GM21528 (cell line): ENCODE measurements around the gene ATOH1.

Experiments
- ATAC-seq: cut with Tn5 transposase; IDR thresholded peaks from one replicate; pipeline ENCODE4 v1.9.1; 2021; ENCODE audit warnings: mild to moderate bottlenecking, moderate library complexity; ENCODE audit not compliant: unreplicated experiment, low FRiP score

ATOH1 gene

GRCh38 chr4:93834249-93835066, 5.9 kb downstream of the ATOH1 start:
- no peak for ATAC-seq

DNA sequence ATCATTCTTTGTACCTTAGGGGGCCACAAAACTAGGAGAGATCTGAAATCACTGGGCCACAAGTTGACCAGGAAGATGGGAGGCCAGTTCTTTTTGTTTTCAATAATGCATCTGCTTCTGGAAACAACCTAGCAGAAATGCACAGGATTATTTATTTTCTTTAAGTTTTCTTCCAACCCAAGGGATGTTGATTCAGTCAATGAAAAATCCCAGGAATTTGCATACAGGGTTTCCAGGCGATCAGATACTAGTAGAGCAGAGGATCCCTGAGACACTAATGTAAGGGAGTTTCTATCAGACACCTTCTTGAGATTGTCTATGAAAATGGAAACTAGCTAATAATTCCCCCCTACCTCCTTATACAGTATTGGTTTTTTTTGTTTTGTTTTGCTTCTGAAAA, 7.4 kb downstream of the ATOH1 start:
- no peak for ATAC-seq

DNA sequence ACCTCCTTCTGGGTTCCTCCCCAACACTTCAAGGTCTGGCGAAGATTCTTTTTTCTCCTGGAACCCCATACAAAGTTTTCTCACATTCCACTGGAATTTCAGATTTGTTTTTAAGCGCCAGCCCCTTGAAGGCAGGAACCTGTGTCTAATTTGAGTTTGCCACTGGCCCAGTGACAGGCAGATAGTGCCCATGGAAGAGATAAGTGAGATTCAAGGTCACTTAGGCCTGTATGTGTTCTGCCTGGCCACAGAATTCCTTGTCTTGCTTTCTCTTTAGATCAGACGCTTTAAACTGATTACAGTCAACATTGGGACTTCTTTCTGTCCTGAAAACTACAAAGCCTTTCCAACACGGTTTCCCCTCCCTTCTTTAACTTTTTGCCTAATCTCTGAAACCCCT, 11.2 kb downstream of the ATOH1 start:
- ATAC-seq = no peak

DNA sequence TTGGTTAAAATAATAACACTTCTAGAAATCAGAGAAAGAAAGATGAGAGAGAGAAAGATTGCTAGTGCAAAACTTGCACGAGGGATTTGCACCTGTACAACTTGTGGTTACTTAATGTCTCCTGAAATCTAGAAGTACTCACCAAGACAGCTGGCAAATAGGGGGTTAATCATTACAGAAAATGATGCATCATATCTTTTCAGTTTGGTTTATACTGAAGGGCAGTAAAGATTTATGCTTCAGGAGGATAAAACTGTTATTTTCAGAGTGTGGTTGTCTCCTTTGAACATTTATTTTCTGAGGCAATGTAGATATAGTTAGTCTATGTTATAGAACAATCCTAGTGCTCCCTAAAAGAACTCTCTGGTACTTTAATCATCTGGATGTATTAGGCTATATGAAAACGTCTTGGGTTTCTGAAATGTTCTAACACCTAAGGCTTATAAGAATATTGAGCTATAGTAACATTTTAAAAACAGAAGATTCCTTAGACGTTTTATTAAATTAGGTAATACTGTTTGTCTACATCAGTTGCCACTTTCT, 13.3 kb downstream of the ATOH1 start:
- ATAC-seq = no peak

DNA sequence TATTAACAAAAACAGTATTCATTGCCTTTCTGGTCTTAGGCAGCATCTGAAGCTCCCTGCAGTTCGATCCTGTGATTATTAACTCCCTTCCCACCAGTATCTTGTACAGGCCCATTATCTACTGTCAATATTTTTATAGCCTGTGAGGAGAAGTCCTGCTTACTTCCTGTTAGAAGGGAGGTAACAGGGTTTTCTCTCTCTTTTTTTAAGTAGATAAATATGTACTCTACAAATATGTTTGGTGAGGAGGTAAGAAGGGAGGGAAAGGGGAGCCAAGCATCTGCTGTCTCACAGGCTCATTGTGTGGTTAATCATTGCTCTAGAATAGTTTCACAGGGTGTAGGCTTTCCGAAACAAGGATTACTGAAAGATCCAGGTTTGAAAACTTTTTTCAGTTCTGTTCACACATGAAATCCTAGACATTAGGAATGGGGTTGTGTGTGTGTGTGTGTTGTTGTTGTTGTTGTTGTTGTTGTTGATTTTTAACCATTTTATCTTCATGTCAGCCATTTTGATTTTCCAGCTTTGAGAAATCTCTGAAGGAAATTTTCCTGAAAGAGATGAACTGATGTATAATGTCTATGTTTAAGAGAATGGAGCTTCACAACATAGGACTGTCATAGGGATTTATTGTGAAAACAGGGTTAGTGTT, 14.2 kb downstream of the ATOH1 start:
- ATAC-seq = peak; percentile 79

DNA sequence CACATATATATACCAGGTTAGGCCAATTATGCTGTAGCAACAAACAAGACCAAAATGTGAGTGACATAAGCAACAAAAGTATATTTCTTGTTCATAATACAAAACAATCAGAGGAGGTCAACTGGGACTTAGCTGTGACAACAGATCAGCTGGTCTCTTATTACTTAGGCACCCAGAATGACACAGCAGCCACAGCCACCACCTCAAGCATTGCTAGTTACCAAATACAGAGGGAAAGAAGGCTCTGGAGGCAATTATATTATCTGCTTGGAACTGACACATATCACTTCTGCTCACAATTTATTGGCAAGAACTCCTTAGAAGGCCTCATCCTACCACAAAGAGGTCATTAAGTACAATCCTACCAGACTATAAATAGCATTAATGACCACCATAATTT, 15.2 kb downstream of the ATOH1 start:
- ATAC-seq = no peak

DNA sequence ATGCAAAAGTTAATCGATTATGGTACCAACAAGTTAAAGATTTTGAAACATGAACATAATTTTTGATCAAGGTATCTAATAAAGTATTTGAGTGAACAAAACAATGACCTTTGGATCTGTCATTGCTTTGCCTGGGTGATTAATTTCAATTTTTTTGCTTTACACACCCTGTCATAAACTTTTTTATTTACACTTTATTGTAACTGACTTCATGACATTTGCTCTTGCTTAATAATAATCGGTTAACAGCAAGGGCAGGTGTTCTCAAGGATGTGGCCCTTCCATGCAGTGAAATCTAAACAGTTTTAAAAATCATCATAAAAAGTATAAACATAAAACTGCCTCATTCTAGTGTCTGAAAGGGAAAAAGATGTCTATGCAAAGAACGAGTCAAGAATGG, 24.1 kb downstream of the ATOH1 start:
- no peak for ATAC-seq

DNA sequence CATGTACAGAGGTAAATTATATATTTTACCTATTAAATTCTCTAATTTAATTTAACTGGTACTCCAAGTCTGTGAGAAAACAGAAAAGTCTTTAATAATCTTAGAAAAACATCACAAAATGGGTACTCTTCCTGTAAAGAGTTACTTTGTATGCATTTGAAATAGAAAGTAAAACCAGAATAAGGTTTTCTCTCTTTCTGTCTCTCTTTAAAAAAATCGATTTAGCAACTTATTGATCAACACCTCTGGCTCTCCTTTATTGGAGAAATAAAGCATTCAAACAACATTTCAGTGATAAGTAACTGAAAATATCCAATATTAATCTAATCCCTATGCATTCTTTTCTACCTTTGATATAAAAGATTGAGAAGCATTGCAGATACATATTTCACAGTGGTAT, 27.4 kb downstream of the ATOH1 start:
- no peak for ATAC-seq

- no peak for ATAC-seq
These were observed 37.1 kb downstream of the ATOH1 start for GRCh38 chr4:93865650-93866049.

- ATAC-seq = no peak
These were observed 39.0 kb downstream of the ATOH1 start for GRCh38 chr4:93867416-93868001.

- no peak for ATAC-seq
These were observed 42.4 kb downstream of the ATOH1 start for GRCh38 chr4:93870876-93871458.

DNA sequence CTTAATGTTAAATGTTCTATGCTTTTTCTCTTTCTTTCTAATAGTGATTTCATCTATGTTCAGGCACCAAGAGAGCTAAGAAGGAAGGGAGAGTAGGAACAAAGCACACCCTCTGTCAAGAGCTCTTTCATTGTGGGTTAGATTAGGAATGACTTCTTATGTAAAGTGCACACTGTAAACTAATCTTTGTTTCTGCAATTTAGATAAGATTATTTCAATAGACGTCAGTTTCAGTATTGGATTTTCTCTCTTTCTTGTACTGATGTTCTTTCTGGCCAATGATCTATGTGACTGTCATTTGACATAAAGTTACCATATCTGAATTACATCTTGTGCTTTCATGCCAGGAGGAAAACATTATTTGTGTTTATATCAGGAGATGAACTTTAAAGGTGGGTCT, 48.2 kb downstream of the ATOH1 start:
- ATAC-seq = no peak

- ATAC-seq = no peak
These were observed 50.0 kb downstream of the ATOH1 start for GRCh38 chr4:93878566-93878965.

GRCh38 chr4:93879919-93880318, 51.4 kb downstream of the ATOH1 start:
- ATAC-seq = no peak
